Thoracic aorta (tissue), 2 donors: ENCODE measurements around the gene ZNF236. TPM values are rescaled to one million over a fixed set of nuclear protein-coding genes. Genes with fewer than 3 reads are reported as not detected.

ENCODE experiments used
- ATAC-seq: fragments of 150-250 bp; one replicate; pipeline ENCODE4 v1.8.0; 2017; ENCODE audit warnings: low read depth; ENCODE audit not compliant: insufficient number of reproducible peaks, low FRiP score
- DNase-seq: peaks from one replicate; pipeline ENCODE4 v3.0.0-alpha.2; 2020; ENCODE audit warnings: low spot score
- H3K27ac ChIP-seq, 2 donors: fragments of 200-600 bp; sonication (generic); 1 replicate in 1 of 2; 2 replicates in 1 of 2; pipeline ENCODE4 v1.5.1; 2016; ENCODE audit warnings: mild to moderate bottlenecking in 2 of 2, moderate library complexity in 2 of 2
- H3K27me3 ChIP-seq: fragments of 200-600 bp; sonication (generic); replicated peaks from 2 replicates; pipeline ENCODE4 v1.6.0; 2016; ENCODE audit warnings: mild to moderate bottlenecking; ENCODE audit not compliant: insufficient read depth
- H3K36me3 ChIP-seq: fragments of 200-600 bp; sonication (generic); one replicate; pipeline ENCODE4 v1.5.1; 2016
- H3K4me1 ChIP-seq, 2 donors: fragments of 200-600 bp; sonication (generic); 1 replicate in 1 of 2; 2 replicates in 1 of 2; pipeline versions ENCODE4 v1.5.1 to v1.6.0; 2016; ENCODE audit warnings: low read depth in 2 of 2, mild to moderate bottlenecking in 1 of 2; ENCODE audit not compliant: control insufficient read depth in 1 of 2
- H3K4me3 ChIP-seq: fragments of 200-600 bp; sonication (generic); 2 replicates; pipeline ENCODE4 v1.5.1; 2016; ENCODE audit warnings: mild to moderate bottlenecking
- H3K9me3 ChIP-seq: fragments of 200-600 bp; sonication (generic); 2 replicates; pipeline ENCODE4 v1.5.1; 2016
- CTCF ChIP-seq: fragments of 200-600 bp; sonication (generic); IDR thresholded peaks from one replicate; pipeline ENCODE4 v1.5.1; 2019; ENCODE audit warnings: antibody characterized with exemption
- total RNA-seq, 2 donors: library from RNA; depleted of rRNA; stranded (reverse); fragments of >200 nt; gene quantifications; one replicate each; pipeline versions ENCODE4 v1.1.0 to v1.2.3, GENCODE V29; 2016

The ZNF236 gene
- total RNA-seq, 2 donors from 2014 or later: 14.1 to 22.5 TPM

- no peak overlapping the region for H3K27ac ChIP-seq
- no peak for TF ChIP-seq CTCF
- no peaks in the 10 kb centered on the region for H3K9me3 ChIP-seq
- no peaks in the 10 kb centered on the region for H3K27me3 ChIP-seq
- no peaks in the 10 kb centered on the region for H3K36me3 ChIP-seq
- DNase-seq (no peak), ATAC-seq (no peak)
- H3K4me1 ChIP-seq: no peaks in the 10 kb centered on the region
- no peak overlapping the region for H3K4me3 ChIP-seq
These were observed 150.6 kb downstream of the ZNF236 start for GRCh38 chr18:76972846-76973519.

- Histone ChIP-seq H3K4me1 (no peaks in the 10 kb centered on the region), H3K4me3 (no peak overlapping the region), H3K9me3 (no peaks in the 10 kb centered on the region), H3K27me3 (no peaks in the 10 kb centered on the region), H3K36me3 (no peaks in the 10 kb centered on the region), H3K27ac (no peak overlapping the region)
- no peak for DNase-seq
- TF ChIP-seq CTCF: no peak
- ATAC-seq: no peak
These were observed 151.3 kb downstream of the ZNF236 start for GRCh38 chr18:76973520-76974266.

GRCh38 chr18:76974386-76974785, 152.0 kb downstream of the ZNF236 start:
- no peaks in the 10 kb centered on the region for H3K9me3 ChIP-seq
- ATAC-seq (no peak), DNase-seq (no peak)
- H3K4me3 ChIP-seq: no peak overlapping the region
- no peaks in the 10 kb centered on the region for H3K36me3 ChIP-seq
- H3K4me1 ChIP-seq: no peaks in the 10 kb centered on the region
- TF ChIP-seq CTCF: no peak
- no peak overlapping the region for H3K27ac ChIP-seq
- no peaks in the 10 kb centered on the region for H3K27me3 ChIP-seq

- Histone ChIP-seq H3K27me3 (no peaks in the 10 kb centered on the region), H3K4me1 (no peaks in the 10 kb centered on the region), H3K36me3 (no peaks in the 10 kb centered on the region), H3K4me3 (no peak overlapping the region), H3K27ac (no peak overlapping the region), H3K9me3 (no peaks in the 10 kb centered on the region)
- ATAC-seq (no peak), DNase-seq (no peak)
- no peak for TF ChIP-seq CTCF
These were observed 153.3 kb downstream of the ZNF236 start for GRCh38 chr18:76975577-76976110.

DNA sequence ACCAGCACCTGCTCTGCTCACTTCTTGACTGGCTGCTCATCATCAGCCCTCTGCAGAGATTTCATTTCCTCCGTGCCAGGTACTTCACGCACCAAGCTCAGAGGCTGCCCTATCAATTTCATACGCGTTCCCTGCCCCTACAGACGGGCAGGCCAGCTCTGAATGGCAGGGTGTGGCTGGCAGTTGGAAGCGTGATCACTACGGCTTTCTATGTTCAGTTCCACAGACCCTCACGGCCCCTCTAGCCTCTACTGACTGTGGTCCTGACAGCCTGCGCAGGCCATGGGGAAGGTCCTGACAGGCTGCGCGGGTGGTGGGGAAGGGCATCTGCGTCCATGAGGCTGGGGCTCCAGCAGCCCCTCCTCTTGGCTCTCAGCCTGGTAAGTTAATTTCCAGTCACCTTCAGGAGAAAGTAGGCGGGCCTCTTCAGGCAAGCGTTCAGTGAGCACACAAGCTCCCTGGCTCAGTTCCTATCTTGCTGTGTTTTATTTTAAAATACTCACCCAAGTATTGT, 154.8 kb downstream of the ZNF236 start:
- DNase-seq: no peak
- no peak for TF ChIP-seq CTCF
- no peaks in the 10 kb centered on the region for H3K36me3 ChIP-seq
- no peak overlapping the region for H3K27ac ChIP-seq
- H3K4me3 ChIP-seq: no peak overlapping the region
- H3K9me3 ChIP-seq: no peaks in the 10 kb centered on the region
- no peaks in the 10 kb centered on the region for H3K4me1 ChIP-seq
- no peaks in the 10 kb centered on the region for H3K27me3 ChIP-seq
- ATAC-seq: no peak
